K562 (cell line): Measurements from ENCODE around the gene PLAAT3. TPM values are rescaled to one million over a fixed set of nuclear protein-coding genes. Genes with fewer than 3 reads are reported as not detected.

Experiments
- ATAC-seq: fragments of 200-7000 bp; cut with Tn5 transposase; 3 replicates; pipeline ENCODE4 v1.9.1; 2020; ENCODE audit warnings: moderate library complexity
- BruUV-seq: library from RNA; stranded (reverse); fragments of 400-500 nt; replicated peaks from 2 replicates; lab custom pipeline; 2021; lab: Mats Ljungman, UMichigan
- CTCF ChIA-PET: fragments of 300-600 bp; formaldehyde crosslinking; extraction: SDS; loops from one replicate; lab custom pipeline; 2021; ENCODE audit warnings: low intra/inter-chr PET ratio; lab: Yijun Ruan, JAX
- POLR2A ChIA-PET: fragments of 300-600, 350-650 bp; sonication (Branson Sonifier 250); formaldehyde crosslinking; extraction: SDS; loops from one replicate; lab custom pipeline; 2021; ENCODE audit warnings: antibody characterized with exemption, inconsistent platforms; lab: Yijun Ruan, JAX
- DNase-seq, 4 experiments: peaks; one replicate each; pipeline versions ENCODE4 v3.0.0 to v3.0.0-alpha.2; 2011 to 2018; ENCODE audit warnings: low spot score in 3 of 4, mixed read lengths in 3 of 4; ENCODE audit errors: extremely low read depth in 1 of 4
- FAIRE-seq: peaks from 2 replicates; lab custom pipeline; 2011; peaks lifted over from hg19 to GRCh38; lab: Jason Lieb, UNC
- H2AFZ ChIP-seq: 2 replicates; pipeline ENCODE4 v1.6.0; 2011; ENCODE audit warnings: low read depth, low read length, control low read depth, inconsistent platforms
- H3K27ac ChIP-seq: fragments of 200-600 bp; 3 replicates; pipeline ENCODE4 v1.8.0; 2011; ENCODE audit warnings: low read depth, mild to moderate bottlenecking, control low read depth, inconsistent platforms, low read length, moderate library complexity, mixed read lengths; ENCODE audit errors: extremely low read depth
- H3K27me3 ChIP-seq, 2 experiments: fragments of 300-600 bp in 1 of 2; 2 replicates in 1 of 2; 3 replicates in 1 of 2; pipeline versions ENCODE4 v1.6.0 to v1.8.0; 2011; ENCODE audit warnings: inconsistent platforms in 2 of 2, low read length in 2 of 2, mild to moderate bottlenecking in 1 of 2, mixed read lengths in 1 of 2, moderate library complexity in 1 of 2; ENCODE audit not compliant: control insufficient read depth in 2 of 2, insufficient read depth in 2 of 2
- H3K36me3 ChIP-seq: fragments of 300-600 bp; 3 replicates; pipeline ENCODE4 v1.8.0; 2011; ENCODE audit warnings: mild to moderate bottlenecking, low read length, inconsistent platforms; ENCODE audit not compliant: control insufficient read depth, insufficient read depth
- H3K4me1 ChIP-seq, 2 experiments: fragments of 200-600 bp in 1 of 2; replicated peaks in 1 of 2; 2 replicates in 1 of 2; 3 replicates in 1 of 2; pipeline versions ENCODE4 v1.5.1 to v1.8.0; 2011; ENCODE audit warnings: inconsistent platforms in 2 of 2, low read length in 2 of 2, mild to moderate bottlenecking in 1 of 2, mixed read lengths in 1 of 2, moderate library complexity in 1 of 2; ENCODE audit not compliant: control insufficient read depth in 2 of 2, insufficient read depth in 2 of 2
- H3K4me2 ChIP-seq: 2 replicates; pipeline ENCODE4 v1.6.1; 2011; ENCODE audit warnings: low read length, control low read depth, inconsistent platforms, mixed read lengths; ENCODE audit not compliant: insufficient read depth
- H3K4me3 ChIP-seq: fragments of 200-600 bp; sonication (generic), shearing (Covaris generic); 2 replicates; pipeline ENCODE4 v1.5.1; 2016; ENCODE audit warnings: control low read depth, inconsistent platforms
- H3K79me2 ChIP-seq: fragments of 200-600 bp; 3 replicates; pipeline ENCODE4 v1.8.0; 2011; ENCODE audit warnings: low read length, inconsistent platforms; ENCODE audit not compliant: control insufficient read depth, insufficient read depth
- H3K9ac ChIP-seq, 2 experiments: 2 replicates each; pipeline versions ENCODE4 v1.6.0 to v1.6.1; 2011; ENCODE audit warnings: low read depth in 2 of 2, low read length in 2 of 2, control low read depth in 1 of 2, inconsistent platforms in 1 of 2, mild to moderate bottlenecking in 1 of 2, mixed read lengths in 1 of 2; ENCODE audit not compliant: insufficient read depth in 1 of 2
- H3K9me1 ChIP-seq: one replicate; pipeline ENCODE4 v1.6.0; 2011; ENCODE audit warnings: inconsistent platforms, mild to moderate bottlenecking, low read length, moderate library complexity; ENCODE audit not compliant: control insufficient read depth, insufficient read depth
- H3K9me3 ChIP-seq: replicated peaks from 2 replicates; pipeline ENCODE4 v1.5.1; 2011; ENCODE audit warnings: low read depth, low read length, inconsistent platforms; ENCODE audit not compliant: control insufficient read depth, insufficient read depth
- H4K20me1 ChIP-seq: replicated peaks from 2 replicates; pipeline ENCODE4 v1.6.1; 2011; ENCODE audit warnings: low read length, inconsistent platforms, mixed read lengths; ENCODE audit not compliant: control insufficient read depth, insufficient read depth
- CBX3 ChIP-seq, 2 experiments: IDR thresholded peaks; 1 replicate in 1 of 2; 2 replicates in 1 of 2; pipeline ENCODE4 v1.6.1; 2012; ENCODE audit warnings: inconsistent platforms in 2 of 2, low read length in 2 of 2, borderline replicate concordance in 1 of 2, control low read depth in 1 of 2
- HSF4 ChIP-seq: fragments of 250-450 bp; sonication (Bioruptor Pico); IDR thresholded peaks from 2 replicates; pipeline ENCODE4 v2.1.2; 2022; ENCODE audit warnings: mild to moderate bottlenecking, moderate library complexity, borderline replicate concordance
- ZNF445 ChIP-seq: fragments of 250-450 bp; sonication (Bioruptor Pico); IDR thresholded peaks from 2 replicates; pipeline ENCODE4 v1.4.0; 2020; ENCODE audit warnings: low read depth, mild to moderate bottlenecking, moderate library complexity
- WGBS: fragments of 100-300 bp; shearing (Covaris generic); methylation state at CpG from one replicate; pipeline ENCODE4 v1.1.6; 2016; ENCODE audit warnings: low coverage, mixed read lengths; ENCODE audit not compliant: insufficient coverage; ENCODE audit errors: missing lambda C conversion rate; 5-methylcytosine and 5-hydroxymethylcytosine counted together
- in situ Hi-C: fragments of 300-500 bp; cut with MboI; formaldehyde crosslinking; loops from 4 replicates; pipeline ENCODE4 v1.15.0; 2018; ENCODE audit warnings: inconsistent platforms, mixed read lengths
- intact Hi-C: fragments of 100-400 bp; cut with micrococcal nuclease; formaldehyde crosslinking; loops from 2 replicates; pipeline ENCODE4 v1.14.2; 2022
- polyA plus RNA-seq, 8 experiments: library from polyadenylated mRNA; depleted of rRNA in 4 of 8; stranded (reverse) in 5 of 8; unstranded in 3 of 8; fragments of >200 nt; fragmentation: Nextera tagmentation in 2 of 8; fragmentation: Illumina TruSeq in 1 of 8; extraction: Ambion mirVana in 2 of 8; extraction: Trizol in 1 of 8; gene quantifications; 2 replicates each; pipeline versions ENCODE4 v1.2.1 to v1.2.3, GENCODE V29; 2011 to 2014; ENCODE audit warnings: inconsistent platforms in 1 of 8, missing spikeins in 1 of 8
- total RNA-seq, 7 experiments: library from RNA; depleted of rRNA in 6 of 7; stranded (reverse); fragments of >200 nt in 6 of 7; fragmentation: Illumina TruSeq in 2 of 7; extraction: Trizol in 2 of 7; gene quantifications; 2 replicates each; pipeline versions ENCODE4 v1.2.1 to v1.2.3, GENCODE V29; 2011 to 2021; ENCODE audit warnings: low replicate concordance in 1 of 7
- TF ChIP-seq, protein P1 (sequence below): fragments of 250-450 bp; sonication (Bioruptor Pico); IDR thresholded peaks from 2 replicates; pipeline ENCODE4 v1.8.0; 2021; ENCODE audit warnings: moderate library complexity, mild to moderate bottlenecking, inconsistent platforms
- TF ChIP-seq, protein P2 (sequence below): fragments of 450-650 bp; IDR thresholded peaks from 2 replicates; pipeline ENCODE4 v1.6.1; 2017; ENCODE audit warnings: antibody characterized with exemption, mild to moderate bottlenecking
- TF ChIP-seq, protein P3 (sequence below): fragments of 250-450 bp; sonication (Bioruptor Pico); IDR thresholded peaks from 2 replicates; pipeline ENCODE4 v1.8.0; 2021; ENCODE audit warnings: mild to moderate bottlenecking, moderate library complexity
- TF ChIP-seq, protein P4 (sequence below): sonication (generic); IDR thresholded peaks from 2 replicates; pipeline ENCODE4 v1.6.1; 2016

The PLAAT3 gene
- total and polyA plus RNA-seq, 9 of the 15 experiments (the other 6 are each of a cell fraction or from before 2014, with no cell fraction given) = 0.80 to 2.7 (median 1.4) TPM

DNA sequence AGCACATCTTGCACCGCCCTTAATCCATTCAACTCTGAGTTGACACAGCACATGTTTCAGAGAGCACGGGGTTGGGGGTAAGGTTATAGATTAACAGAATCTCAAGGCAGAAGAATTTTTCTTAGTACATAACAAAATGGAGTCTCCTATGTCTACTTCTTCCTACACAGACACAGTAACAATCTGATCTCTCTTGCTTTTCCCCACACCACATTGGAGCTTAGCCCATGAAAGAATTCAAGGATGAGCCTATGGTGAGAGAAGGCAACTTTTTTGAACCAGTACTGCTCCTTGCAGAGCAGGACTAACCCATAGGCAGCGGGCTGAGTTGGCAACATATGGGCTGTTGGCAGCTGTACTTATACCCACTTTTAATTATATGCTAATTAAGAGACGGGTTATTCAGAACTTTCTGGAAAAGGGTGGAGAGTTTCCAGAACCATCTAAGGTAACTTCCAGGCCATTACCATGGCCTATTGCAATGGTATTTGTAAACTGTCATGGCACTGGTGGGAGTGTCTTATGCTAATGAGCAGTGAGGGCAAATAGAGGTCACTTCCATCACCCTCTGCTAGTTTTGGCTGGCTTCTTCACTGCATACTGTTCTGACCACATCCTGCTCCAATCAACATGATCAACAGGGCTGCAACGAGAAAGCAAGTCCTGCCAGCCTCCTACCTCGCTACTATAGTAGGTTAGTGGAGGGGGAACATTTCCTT is 83.0 kb downstream of the PLAAT3 start (continued):
- TF ChIP-seq, protein P1, sequence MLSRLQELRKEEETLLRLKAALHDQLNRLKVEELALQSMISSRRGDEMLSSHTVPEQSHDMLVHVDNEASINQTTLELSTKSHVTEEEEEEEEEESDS (CRISPR knock-in tag) = 0 out of 2 replicates have a peak, but pooled peaks have one; percentile 31
- TF ChIP-seq HSF4 (CRISPR knock-in tag) = peak; percentile 92; the same call in 1 of the 2 replicates
- TF ChIP-seq, protein P2, sequence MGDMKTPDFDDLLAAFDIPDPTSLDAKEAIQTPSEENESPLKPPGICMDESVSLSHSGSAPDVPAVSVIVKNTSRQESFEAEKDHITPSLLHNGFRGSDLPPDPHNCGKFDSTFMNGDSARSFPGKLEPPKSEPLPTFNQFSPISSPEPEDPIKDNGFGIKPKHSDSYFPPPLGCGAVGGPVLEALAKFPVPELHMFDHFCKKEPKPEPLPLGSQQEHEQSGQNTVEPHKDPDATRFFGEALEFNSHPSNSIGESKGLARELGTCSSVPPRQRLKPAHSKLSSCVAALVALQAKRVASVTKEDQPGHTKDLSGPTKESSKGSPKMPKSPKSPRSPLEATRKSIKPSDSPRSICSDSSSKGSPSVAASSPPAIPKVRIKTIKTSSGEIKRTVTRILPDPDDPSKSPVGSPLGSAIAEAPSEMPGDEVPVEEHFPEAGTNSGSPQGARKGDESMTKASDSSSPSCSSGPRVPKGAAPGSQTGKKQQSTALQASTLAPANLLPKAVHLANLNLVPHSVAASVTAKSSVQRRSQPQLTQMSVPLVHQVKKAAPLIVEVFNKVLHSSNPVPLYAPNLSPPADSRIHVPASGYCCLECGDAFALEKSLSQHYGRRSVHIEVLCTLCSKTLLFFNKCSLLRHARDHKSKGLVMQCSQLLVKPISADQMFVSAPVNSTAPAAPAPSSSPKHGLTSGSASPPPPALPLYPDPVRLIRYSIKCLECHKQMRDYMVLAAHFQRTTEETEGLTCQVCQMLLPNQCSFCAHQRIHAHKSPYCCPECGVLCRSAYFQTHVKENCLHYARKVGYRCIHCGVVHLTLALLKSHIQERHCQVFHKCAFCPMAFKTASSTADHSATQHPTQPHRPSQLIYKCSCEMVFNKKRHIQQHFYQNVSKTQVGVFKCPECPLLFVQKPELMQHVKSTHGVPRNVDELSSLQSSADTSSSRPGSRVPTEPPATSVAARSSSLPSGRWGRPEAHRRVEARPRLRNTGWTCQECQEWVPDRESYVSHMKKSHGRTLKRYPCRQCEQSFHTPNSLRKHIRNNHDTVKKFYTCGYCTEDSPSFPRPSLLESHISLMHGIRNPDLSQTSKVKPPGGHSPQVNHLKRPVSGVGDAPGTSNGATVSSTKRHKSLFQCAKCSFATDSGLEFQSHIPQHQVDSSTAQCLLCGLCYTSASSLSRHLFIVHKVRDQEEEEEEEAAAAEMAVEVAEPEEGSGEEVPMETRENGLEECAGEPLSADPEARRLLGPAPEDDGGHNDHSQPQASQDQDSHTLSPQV = peak; percentile 99
- peak; percentile 92; the same call in 1 of the 2 replicates for TF ChIP-seq ZNF445 (CRISPR knock-in tag)

DNA sequence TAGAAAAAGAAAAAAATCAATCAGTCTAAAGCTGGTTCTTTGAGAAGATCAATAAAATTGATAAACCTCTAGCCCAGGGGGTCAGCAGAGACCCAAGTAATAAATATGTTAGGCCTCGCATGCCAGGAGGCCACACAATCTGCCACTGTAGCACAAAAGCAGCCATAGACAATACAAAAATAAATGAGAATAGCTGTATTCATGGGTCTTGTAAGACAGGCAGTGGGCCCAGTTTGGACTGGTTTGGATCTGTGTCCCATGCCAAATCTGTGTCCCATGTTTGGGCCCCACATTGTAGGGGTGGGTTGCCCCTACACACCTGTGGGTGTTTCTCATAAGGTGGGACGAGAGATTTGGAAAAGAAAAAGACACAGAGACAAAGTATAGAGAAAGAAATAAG is 84.2 kb downstream of the PLAAT3 start:
- ATAC-seq = no peak
- no peak for TF ChIP-seq CBX3 (IDR thresholded peaks at IDR 0.05; ENCODE audit: borderline replicate concordance in 1 of 2, low read length in 2 of 2)
- TF ChIP-seq, protein P3, sequence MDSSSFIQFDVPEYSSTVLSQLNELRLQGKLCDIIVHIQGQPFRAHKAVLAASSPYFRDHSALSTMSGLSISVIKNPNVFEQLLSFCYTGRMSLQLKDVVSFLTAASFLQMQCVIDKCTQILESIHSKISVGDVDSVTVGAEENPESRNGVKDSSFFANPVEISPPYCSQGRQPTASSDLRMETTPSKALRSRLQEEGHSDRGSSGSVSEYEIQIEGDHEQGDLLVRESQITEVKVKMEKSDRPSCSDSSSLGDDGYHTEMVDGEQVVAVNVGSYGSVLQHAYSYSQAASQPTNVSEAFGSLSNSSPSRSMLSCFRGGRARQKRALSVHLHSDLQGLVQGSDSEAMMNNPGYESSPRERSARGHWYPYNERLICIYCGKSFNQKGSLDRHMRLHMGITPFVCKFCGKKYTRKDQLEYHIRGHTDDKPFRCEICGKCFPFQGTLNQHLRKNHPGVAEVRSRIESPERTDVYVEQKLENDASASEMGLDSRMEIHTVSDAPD (CRISPR knock-in tag) = no peak
- TF ChIP-seq, protein P4, sequence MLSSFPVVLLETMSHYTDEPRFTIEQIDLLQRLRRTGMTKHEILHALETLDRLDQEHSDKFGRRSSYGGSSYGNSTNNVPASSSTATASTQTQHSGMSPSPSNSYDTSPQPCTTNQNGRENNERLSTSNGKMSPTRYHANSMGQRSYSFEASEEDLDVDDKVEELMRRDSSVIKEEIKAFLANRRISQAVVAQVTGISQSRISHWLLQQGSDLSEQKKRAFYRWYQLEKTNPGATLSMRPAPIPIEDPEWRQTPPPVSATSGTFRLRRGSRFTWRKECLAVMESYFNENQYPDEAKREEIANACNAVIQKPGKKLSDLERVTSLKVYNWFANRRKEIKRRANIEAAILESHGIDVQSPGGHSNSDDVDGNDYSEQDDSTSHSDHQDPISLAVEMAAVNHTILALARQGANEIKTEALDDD = no peak
- Histone ChIP-seq H3K4me2 (no peak overlapping the region), H3K9me1 (no peaks in the 10 kb centered on the region), H3K36me3 (no peaks in the 10 kb centered on the region), H4K20me1 (no peaks in the 10 kb centered on the region), H3K9ac (no peak overlapping the region), H3K79me2 (no peaks in the 10 kb centered on the region), H3K9me3 (no peaks in the 10 kb centered on the region), H3K4me3 (no peak overlapping the region), H3K4me1 (peaks cover 1 to 47% of the 10 kb centered on the region in 2 experiments; a peak in 4 of 5 replicates), H3K27me3 (no peaks in the 10 kb centered on the region), H3K27ac (no peak overlapping the region), H2AFZ (peak overlapping the region; percentile 76; the same call in 1 of the 2 replicates)
- DNase-seq = no peak
- no peak for FAIRE-seq
- in situ Hi-C loops = no loop called here
- intact Hi-C loops = no loop called here
- ChIA-PET POLR2A (interaction anchor here (0.7 to 1.2 kb wide), 2 partner anchors 8 to 281 kb away, joined by 3 read pairs; no protein-coding TSS in a partner anchor), CTCF (no interaction called here)
- 67% methylated on average over 2 of the region's 2 CpGs for WGBS
- no TSS peak for BruUV-seq
